Gastroesophageal sphincter (tissue), 4 donors: Measurements from ENCODE around the gene APBA1. TPM values are rescaled to one million over a fixed set of nuclear protein-coding genes. Genes with fewer than 3 reads are reported as not detected.

Experiments used
- ATAC-seq: fragments of 150-250 bp; one replicate; pipeline ENCODE4 v1.9.1; 2016; ENCODE audit warnings: mild to moderate bottlenecking, moderate library complexity
- H3K27ac ChIP-seq, 4 donors: fragments of 200-600 bp; sonication (generic) in 3 of 4; 1 replicate in 3 of 4; 2 replicates in 1 of 4; pipeline ENCODE4 v1.5.1; 2016 to 2019
- H3K27me3 ChIP-seq: fragments of 200-600 bp; sonication (generic); one replicate; pipeline ENCODE4 v1.5.1; 2019
- H3K36me3 ChIP-seq, 2 donors: fragments of 200-600 bp; sonication (generic); one replicate each; pipeline ENCODE4 v1.5.1; 2019; ENCODE audit warnings: control low read depth in 1 of 2
- H3K4me1 ChIP-seq, 3 donors: fragments of 200-600 bp; sonication (generic); 1 replicate in 2 of 3; 2 replicates in 1 of 3; pipeline ENCODE4 v1.5.1; 2016 to 2019; ENCODE audit warnings: control low read depth in 2 of 3
- H3K4me3 ChIP-seq, 2 donors: fragments of 200-600 bp; sonication (generic); one replicate each; pipeline ENCODE4 v1.5.1; 2019; ENCODE audit warnings: mild to moderate bottlenecking in 1 of 2, moderate library complexity in 1 of 2
- H3K9me3 ChIP-seq, 3 donors: fragments of 200-600 bp; sonication (generic); one replicate each; pipeline ENCODE4 v1.5.1; 2017 to 2019; ENCODE audit warnings: control low read depth in 2 of 3
- EP300 ChIP-seq: sonication (generic); formaldehyde crosslinking; IDR thresholded peaks from one replicate; pipeline ENCODE4 v1.6.1; 2017; ENCODE audit warnings: antibody characterized with exemption, mild to moderate bottlenecking
- POLR2A ChIP-seq, 2 donors: fragments of 450-650 bp; IDR thresholded peaks; one replicate each; pipeline ENCODE4 v1.6.1; 2017; ENCODE audit warnings: antibody characterized with exemption in 2 of 2, mild to moderate bottlenecking in 2 of 2, moderate library complexity in 1 of 2
- POLR2AphosphoS5 ChIP-seq: sonication (generic); formaldehyde crosslinking; IDR thresholded peaks from one replicate; pipeline ENCODE4 v1.6.1; 2017; ENCODE audit warnings: antibody characterized with exemption
- WGBS, 2 donors: methylation state at CpG; one replicate each; pipeline ENCODE4 v1.1.5; 2018; ENCODE audit warnings: low coverage in 1 of 2; 5-methylcytosine and 5-hydroxymethylcytosine counted together
- total RNA-seq, 4 donors: library from RNA; depleted of rRNA; stranded (reverse); fragments of >200 nt; gene quantifications; one replicate each; pipeline ENCODE4 v1.1.0, GENCODE V29; 2016
- TF ChIP-seq, protein P1 (sequence below), 4 experiments: fragments of 200-600 bp in 2 of 4; fragments of 450-650 bp in 2 of 4; sonication (generic) in 1 of 4; IDR thresholded peaks; one replicate each; pipeline ENCODE4 v1.5.1; 2017 to 2019; ENCODE audit warnings: antibody characterized with exemption in 4 of 4, mild to moderate bottlenecking in 2 of 4, moderate library complexity in 2 of 4

Gene APBA1
- total RNA-seq, 4 donors from 2014 or later, result 4.7 to 10.5 (median 5.8) TPM

DNA sequence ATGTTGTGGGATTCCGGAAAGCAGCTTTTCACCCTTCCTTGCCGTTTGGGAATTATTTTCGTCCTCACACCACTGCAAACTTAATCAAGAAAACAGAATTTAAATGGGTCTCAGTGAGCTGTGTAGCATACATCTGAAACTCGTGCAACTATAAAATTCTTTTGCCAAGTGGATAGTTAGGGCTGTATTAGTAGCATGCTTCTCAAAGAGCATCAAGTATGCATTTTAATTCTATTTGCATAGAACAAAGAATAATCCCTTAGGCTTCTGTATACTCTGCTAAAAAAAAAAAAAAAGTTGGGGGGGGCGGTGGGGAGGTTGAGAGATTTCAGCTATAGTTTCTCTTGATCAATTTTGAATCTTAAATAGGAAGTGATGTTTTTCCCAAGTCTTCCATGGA is 11.8 kb upstream of the APBA1 start:
- Histone ChIP-seq H3K27me3 (no peaks in the 10 kb centered on the region), H3K9me3 (no peaks in the 10 kb centered on the region), H3K27ac (no peak overlapping the region), H3K4me1 (no peaks in the 10 kb centered on the region), H3K4me3 (no peak overlapping the region), H3K36me3 (no peaks in the 10 kb centered on the region)
- ATAC-seq, result no peak
- WGBS, 2 donors, result 63 to 81% methylated on average over 4 to 5 of the region's 5 CpGs
- TF ChIP-seq, protein P1, sequence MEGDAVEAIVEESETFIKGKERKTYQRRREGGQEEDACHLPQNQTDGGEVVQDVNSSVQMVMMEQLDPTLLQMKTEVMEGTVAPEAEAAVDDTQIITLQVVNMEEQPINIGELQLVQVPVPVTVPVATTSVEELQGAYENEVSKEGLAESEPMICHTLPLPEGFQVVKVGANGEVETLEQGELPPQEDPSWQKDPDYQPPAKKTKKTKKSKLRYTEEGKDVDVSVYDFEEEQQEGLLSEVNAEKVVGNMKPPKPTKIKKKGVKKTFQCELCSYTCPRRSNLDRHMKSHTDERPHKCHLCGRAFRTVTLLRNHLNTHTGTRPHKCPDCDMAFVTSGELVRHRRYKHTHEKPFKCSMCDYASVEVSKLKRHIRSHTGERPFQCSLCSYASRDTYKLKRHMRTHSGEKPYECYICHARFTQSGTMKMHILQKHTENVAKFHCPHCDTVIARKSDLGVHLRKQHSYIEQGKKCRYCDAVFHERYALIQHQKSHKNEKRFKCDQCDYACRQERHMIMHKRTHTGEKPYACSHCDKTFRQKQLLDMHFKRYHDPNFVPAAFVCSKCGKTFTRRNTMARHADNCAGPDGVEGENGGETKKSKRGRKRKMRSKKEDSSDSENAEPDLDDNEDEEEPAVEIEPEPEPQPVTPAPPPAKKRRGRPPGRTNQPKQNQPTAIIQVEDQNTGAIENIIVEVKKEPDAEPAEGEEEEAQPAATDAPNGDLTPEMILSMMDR (IDR thresholded peaks at IDR 0.05), result no peak
- TF ChIP-seq POLR2AphosphoS5 (no peak), POLR2A (IDR thresholded peaks at IDR 0.05) (no peak), EP300 (no peak)

DNA sequence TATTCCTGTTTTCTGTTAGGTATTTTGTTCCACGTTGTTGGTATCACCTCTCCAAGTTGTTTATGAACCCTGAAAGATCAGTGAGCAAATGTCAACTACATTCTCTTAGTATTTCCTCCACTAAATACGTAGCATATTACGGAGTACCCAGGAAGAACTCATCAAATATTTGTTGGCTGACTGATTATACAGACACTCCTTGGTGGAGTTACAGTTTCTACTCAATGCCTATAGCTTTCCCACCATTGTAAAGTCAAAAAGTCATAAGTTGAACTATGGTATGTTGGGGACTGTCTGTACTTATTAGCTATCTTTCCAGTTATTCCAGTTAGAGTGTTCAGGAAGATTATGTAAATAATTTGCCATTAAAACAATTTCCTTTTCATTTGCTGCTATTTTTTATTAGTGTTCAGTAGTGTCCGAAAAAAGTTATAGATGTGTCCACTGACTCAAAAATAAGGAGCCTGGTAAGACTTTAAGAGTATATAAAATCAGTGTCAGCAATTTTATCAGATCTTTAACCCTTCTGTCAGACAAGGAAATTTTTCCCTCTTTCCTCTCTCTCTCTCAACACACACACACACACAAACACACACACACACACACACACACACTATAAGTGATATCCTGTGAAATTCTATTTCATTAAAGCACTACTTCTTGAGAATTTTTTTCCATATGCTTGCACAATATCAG is 6.8 kb upstream of the APBA1 start:
- Histone ChIP-seq H3K4me1 (peaks cover 0 to under 1% (median 0%) of the 10 kb centered on the region in 3 donors), H3K27ac (no peak overlapping the region), H3K27me3 (no peaks in the 10 kb centered on the region), H3K36me3 (no peaks in the 10 kb centered on the region), H3K4me3 (no peak overlapping the region), H3K9me3 (no peaks in the 10 kb centered on the region)
- no peak for ATAC-seq
- 49 to 73% methylated on average over 3 to 4 of the region's 4 CpGs for WGBS, 2 donors
- no peak for TF ChIP-seq POLR2A (IDR thresholded peaks at IDR 0.05)
- TF ChIP-seq EP300, result no peak
- no peak for TF ChIP-seq POLR2AphosphoS5
- TF ChIP-seq, protein P1 (IDR thresholded peaks at IDR 0.05), result no peak

DNA sequence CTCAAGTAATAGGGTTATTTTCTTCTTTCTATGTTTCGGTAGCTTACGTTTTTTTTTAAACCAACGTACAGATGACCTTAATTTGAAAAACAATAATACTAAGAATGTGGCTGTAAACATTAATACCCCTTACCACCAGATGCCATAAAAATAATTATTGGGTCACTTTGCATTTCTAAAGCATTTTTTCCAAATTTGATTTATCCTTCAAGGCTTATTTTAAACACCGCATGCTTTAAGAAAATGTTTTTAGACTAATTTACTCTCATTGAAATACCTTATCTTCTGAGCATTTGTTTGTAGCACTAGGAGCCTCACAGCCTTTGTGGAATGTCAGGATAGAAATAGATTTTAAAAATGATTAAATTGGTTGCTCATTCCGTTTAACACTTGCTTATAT is 5.8 kb upstream of the APBA1 start:
- no peaks in the 10 kb centered on the region for H3K27me3 ChIP-seq
- no peaks in the 10 kb centered on the region for H3K36me3 ChIP-seq
- H3K27ac ChIP-seq, result no peak overlapping the region
- peaks cover 0 to 11% (median 3%) of the 10 kb centered on the region in 3 donors for H3K4me1 ChIP-seq
- no peaks in the 10 kb centered on the region for H3K9me3 ChIP-seq
- no peak for ATAC-seq
- TF ChIP-seq POLR2AphosphoS5 (no peak), POLR2A (IDR thresholded peaks at IDR 0.05) (no peak), EP300 (no peak)
- TF ChIP-seq, protein P1 (IDR thresholded peaks at IDR 0.05), result no peak
- WGBS, 2 donors, result 72 to 87% methylated on average over 5 of the region's 5 CpGs
- no peak overlapping the region for H3K4me3 ChIP-seq

DNA sequence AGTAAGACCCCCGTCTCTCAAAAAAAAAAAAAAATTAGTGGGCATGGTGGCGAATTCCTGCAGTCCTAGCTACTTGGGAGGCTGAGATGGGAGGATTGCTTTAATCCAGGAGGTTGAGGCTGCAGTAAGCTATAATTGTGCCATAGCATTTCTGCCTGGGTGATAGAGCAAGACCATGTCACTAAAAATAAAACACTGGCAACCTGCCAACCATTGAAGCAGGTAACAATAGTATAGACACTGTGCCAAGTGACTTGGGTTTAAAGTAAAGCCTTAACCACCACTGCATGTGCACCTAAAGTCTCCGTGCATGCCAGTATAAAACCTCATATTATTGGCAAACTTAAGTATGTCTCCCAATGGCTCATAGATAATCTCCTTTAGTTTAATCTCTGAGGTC is 3.4 kb upstream of the APBA1 start:
- TF ChIP-seq POLR2A (IDR thresholded peaks at IDR 0.05), result no peak
- TF ChIP-seq, protein P1 (IDR thresholded peaks at IDR 0.05), result no peak
- no peak for TF ChIP-seq EP300
- TF ChIP-seq POLR2AphosphoS5, result no peak
- ATAC-seq, result no peak
- 73 to 100% methylated on average over 2 to 3 of the region's 3 CpGs for WGBS, 2 donors

More for the DNA sequence above, 3.4 kb upstream of the APBA1 start:
- H3K4me3 ChIP-seq, result no peak overlapping the region
- H3K27me3 ChIP-seq, result no peaks in the 10 kb centered on the region
- H3K36me3 ChIP-seq, result no peaks in the 10 kb centered on the region
- no peak overlapping the region for H3K27ac ChIP-seq
- H3K9me3 ChIP-seq, result no peaks in the 10 kb centered on the region
- peaks cover 0 to 26% (median 9%) of the 10 kb centered on the region in 3 donors for H3K4me1 ChIP-seq
